Measurements from ENCODE around the gene PKN1. TPM values are rescaled to one million over a fixed set of nuclear protein-coding genes. Genes with fewer than 3 reads are reported as not detected.

The PKN1 gene
- total and polyA plus RNA-seq, 2 of the 13 experiments (the other 11 are each of a cell fraction or from before 2014, with no cell fraction given), result 45.7 to 54.5 TPM

DNA sequence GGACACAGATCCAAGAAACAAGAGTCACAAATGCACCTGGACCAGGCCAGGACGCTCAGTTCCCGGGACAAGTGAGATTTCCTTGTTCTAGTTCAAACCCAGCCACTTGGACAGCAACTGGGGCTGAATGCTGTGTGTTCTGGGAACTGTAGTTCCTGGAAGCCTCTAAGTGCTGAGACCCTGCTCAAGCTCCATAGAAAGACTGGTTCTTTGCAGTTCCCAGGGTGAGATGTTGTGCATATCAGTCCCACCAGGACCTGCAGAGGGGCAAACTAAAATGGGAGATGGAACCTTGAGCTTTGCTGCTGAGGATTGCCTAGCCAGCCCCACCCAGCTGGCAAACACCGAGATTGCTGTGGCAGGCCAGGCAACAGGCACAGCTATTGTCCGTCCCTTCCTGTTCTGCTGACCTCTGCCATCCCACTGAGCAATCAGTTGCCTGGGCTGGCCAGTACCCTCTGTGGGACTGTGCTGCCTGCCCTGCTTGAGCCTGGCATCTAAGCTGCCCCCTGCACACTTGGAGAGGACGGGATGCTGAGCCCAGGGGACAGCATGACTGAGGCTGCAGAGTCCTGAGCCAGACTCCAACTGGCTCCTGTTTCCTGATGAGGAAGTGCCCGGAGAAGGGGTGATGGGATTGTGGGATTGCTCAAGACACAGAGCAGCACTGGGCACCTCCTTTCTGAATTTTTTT, 64.3 kb downstream of the PKN1 start (continued):
- TF ChIP-seq, protein P1, sequence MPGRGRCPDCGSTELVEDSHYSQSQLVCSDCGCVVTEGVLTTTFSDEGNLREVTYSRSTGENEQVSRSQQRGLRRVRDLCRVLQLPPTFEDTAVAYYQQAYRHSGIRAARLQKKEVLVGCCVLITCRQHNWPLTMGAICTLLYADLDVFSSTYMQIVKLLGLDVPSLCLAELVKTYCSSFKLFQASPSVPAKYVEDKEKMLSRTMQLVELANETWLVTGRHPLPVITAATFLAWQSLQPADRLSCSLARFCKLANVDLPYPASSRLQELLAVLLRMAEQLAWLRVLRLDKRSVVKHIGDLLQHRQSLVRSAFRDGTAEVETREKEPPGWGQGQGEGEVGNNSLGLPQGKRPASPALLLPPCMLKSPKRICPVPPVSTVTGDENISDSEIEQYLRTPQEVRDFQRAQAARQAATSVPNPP (CRISPR knock-in tag; IDR thresholded peaks at IDR 0.05), result no peak
- TF ChIP-seq TAF1 (CRISPR knock-in tag; IDR thresholded peaks at IDR 0.05) (no peak), NONO (IDR thresholded peaks at IDR 0.05) (no peak), NONO (CRISPR knock-in tag; conservative IDR thresholded peaks at IDR 0.05) (no peak; the same call in 1 of the 2 replicates), TEAD2 (CRISPR knock-in tag; IDR thresholded peaks at IDR 0.05) (no peak), RBM39 (IDR thresholded peaks at IDR 0.05; ENCODE audit: low read depth, low read length, poor library complexity, severe bottlenecking) (peak; percentile 34), POLR2AphosphoS5 (IDR thresholded peaks at IDR 0.05; ENCODE audit: low read depth, low read length) (no peak), ZKSCAN5 (CRISPR knock-in tag; IDR thresholded peaks at IDR 0.05) (no peak), NPAS2 (CRISPR knock-in tag; IDR thresholded peaks at IDR 0.05; ENCODE audit: borderline replicate concordance) (no peak), MBNL3 (CRISPR knock-in tag; conservative IDR thresholded peaks at IDR 0.05) (no peak), ZNF333 (CRISPR knock-in tag; IDR thresholded peaks at IDR 0.05; ENCODE audit: borderline replicate concordance) (no peak), NR2F1 (CRISPR knock-in tag; IDR thresholded peaks at IDR 0.05) (no peak), KDM5B (CRISPR knock-in tag; IDR thresholded peaks at IDR 0.05; ENCODE audit: borderline replicate concordance) (peak; percentile 35; the same call in 1 of the 2 replicates), ZFYVE20 (CRISPR knock-in tag; IDR thresholded peaks at IDR 0.05; ENCODE audit: borderline replicate concordance, low read depth) (no peak), ZNF326 (CRISPR knock-in tag; IDR thresholded peaks at IDR 0.05; ENCODE audit: borderline replicate concordance) (no peak)
- TF ChIP-seq, protein P2, sequence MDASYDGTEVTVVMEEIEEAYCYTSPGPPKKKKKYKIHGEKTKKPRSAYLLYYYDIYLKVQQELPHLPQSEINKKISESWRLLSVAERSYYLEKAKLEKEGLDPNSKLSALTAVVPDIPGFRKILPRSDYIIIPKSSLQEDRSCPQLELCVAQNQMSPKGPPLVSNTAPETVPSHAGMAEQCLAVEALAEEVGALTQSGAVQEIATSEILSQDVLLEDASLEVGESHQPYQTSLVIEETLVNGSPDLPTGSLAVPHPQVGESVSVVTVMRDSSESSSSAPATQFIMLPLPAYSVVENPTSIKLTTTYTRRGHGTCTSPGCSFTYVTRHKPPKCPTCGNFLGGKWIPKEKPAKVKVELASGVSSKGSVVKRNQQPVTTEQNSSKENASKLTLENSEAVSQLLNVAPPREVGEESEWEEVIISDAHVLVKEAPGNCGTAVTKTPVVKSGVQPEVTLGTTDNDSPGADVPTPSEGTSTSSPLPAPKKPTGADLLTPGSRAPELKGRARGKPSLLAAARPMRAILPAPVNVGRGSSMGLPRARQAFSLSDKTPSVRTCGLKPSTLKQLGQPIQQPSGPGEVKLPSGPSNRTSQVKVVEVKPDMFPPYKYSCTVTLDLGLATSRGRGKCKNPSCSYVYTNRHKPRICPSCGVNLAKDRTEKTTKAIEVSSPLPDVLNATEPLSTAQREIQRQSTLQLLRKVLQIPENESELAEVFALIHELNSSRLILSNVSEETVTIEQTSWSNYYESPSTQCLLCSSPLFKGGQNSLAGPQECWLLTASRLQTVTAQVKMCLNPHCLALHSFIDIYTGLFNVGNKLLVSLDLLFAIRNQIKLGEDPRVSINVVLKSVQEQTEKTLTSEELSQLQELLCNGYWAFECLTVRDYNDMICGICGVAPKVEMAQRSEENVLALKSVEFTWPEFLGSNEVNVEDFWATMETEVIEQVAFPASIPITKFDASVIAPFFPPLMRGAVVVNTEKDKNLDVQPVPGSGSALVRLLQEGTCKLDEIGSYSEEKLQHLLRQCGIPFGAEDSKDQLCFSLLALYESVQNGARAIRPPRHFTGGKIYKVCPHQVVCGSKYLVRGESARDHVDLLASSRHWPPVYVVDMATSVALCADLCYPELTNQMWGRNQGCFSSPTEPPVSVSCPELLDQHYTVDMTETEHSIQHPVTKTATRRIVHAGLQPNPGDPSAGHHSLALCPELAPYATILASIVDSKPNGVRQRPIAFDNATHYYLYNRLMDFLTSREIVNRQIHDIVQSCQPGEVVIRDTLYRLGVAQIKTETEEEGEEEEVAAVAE (CRISPR knock-in tag; IDR thresholded peaks at IDR 0.05; ENCODE audit: borderline replicate concordance), result no peak
- TF ChIP-seq, protein P3, sequence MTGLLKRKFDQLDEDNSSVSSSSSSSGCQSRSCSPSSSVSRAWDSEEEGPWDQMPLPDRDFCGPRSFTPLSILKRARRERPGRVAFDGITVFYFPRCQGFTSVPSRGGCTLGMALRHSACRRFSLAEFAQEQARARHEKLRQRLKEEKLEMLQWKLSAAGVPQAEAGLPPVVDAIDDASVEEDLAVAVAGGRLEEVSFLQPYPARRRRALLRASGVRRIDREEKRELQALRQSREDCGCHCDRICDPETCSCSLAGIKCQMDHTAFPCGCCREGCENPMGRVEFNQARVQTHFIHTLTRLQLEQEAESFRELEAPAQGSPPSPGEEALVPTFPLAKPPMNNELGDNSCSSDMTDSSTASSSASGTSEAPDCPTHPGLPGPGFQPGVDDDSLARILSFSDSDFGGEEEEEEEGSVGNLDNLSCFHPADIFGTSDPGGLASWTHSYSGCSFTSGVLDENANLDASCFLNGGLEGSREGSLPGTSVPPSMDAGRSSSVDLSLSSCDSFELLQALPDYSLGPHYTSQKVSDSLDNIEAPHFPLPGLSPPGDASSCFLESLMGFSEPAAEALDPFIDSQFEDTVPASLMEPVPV (CRISPR knock-in tag; IDR thresholded peaks at IDR 0.05), result no peak
- TF ChIP-seq, protein P4, sequence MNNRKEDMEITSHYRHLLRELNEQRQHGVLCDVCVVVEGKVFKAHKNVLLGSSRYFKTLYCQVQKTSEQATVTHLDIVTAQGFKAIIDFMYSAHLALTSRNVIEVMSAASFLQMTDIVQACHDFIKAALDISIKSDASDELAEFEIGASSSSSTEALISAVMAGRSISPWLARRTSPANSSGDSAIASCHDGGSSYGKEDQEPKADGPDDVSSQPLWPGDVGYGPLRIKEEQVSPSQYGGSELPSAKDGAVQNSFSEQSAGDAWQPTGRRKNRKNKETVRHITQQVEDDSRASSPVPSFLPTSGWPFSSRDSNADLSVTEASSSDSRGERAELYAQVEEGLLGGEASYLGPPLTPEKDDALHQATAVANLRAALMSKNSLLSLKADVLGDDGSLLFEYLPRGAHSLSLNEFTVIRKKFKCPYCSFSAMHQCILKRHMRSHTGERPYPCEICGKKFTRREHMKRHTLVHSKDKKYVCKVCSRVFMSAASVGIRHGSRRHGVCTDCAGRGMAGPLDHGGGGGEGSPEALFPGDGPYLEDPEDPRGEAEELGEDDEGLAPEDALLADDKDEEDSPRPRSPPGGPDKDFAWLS (CRISPR knock-in tag; IDR thresholded peaks at IDR 0.05; ENCODE audit: borderline replicate concordance), result no peak
- TF ChIP-seq, protein P5, sequence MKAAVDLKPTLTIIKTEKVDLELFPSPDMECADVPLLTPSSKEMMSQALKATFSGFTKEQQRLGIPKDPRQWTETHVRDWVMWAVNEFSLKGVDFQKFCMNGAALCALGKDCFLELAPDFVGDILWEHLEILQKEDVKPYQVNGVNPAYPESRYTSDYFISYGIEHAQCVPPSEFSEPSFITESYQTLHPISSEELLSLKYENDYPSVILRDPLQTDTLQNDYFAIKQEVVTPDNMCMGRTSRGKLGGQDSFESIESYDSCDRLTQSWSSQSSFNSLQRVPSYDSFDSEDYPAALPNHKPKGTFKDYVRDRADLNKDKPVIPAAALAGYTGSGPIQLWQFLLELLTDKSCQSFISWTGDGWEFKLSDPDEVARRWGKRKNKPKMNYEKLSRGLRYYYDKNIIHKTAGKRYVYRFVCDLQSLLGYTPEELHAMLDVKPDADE (CRISPR knock-in tag; IDR thresholded peaks at IDR 0.05), result no peak

Data from HepG2 (cell line).